CD4-positive, alpha-beta T cell treated with Interleukin-15 for 1 hour (primary cell): Measurements from ENCODE around the gene CHD9.

Source experiments
- DNase-seq: peaks from one replicate; pipeline ENCODE4 v3.0.0-alpha.2; 2020

CHD9 gene

DNA sequence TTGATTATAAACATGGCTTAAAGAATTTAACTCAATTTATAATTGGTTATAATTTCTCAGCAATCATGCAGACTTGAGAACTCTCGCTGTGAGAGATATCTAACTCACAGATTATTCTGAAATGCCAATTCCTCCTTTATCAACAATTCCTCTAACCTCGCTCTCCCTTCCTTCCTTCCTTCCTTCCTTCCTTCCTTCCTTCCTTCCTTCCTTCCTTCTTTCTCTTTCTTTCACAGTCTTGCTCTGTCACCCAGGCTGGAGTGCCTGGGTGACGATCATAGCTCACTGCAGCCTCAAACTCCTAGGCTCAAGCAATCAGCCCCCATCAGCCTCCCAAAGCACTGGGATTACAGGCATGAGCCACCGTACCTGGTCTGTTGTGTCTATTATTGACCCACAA, 42.4 kb downstream of the CHD9 start:
- DNase-seq, result no peak

DNA sequence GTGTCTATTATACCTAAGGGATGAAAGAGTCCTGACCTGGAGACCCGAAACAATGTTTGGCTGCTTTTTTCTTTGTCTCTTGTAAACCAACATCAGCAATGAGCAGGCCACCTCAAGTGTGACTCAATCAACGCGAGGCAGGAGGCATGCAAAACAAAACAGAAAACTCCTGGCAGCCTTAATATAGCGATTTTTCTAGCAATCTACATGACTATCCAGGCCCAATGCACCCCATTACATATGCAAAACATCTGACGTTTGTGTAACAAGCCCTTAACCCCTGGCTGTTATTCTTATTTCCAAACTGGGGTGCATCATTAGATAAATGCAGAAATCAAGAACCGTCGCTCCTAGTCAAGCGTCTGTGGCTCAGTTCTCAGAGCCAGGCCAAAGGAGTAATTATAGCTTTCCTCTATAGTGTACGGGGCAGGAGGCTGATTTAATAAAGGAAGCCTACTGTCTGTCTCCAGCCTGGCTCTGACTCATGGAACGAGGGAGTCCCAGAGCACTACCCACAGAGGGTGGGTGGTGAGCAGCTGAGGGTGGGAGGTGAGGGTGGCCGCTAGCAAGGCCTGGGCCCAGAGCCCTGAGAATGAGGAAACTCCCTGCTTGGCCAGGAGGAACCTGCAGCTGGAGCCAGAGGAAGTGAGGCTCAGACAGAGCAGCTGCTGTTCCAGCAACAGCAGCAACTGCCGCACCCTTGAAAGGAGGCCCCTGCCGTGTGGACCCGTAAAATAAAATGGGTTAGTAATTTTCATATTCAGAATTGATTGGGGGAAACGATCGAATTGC, 43.9 kb downstream of the CHD9 start:
- peak; percentile 78 for DNase-seq

DNA sequence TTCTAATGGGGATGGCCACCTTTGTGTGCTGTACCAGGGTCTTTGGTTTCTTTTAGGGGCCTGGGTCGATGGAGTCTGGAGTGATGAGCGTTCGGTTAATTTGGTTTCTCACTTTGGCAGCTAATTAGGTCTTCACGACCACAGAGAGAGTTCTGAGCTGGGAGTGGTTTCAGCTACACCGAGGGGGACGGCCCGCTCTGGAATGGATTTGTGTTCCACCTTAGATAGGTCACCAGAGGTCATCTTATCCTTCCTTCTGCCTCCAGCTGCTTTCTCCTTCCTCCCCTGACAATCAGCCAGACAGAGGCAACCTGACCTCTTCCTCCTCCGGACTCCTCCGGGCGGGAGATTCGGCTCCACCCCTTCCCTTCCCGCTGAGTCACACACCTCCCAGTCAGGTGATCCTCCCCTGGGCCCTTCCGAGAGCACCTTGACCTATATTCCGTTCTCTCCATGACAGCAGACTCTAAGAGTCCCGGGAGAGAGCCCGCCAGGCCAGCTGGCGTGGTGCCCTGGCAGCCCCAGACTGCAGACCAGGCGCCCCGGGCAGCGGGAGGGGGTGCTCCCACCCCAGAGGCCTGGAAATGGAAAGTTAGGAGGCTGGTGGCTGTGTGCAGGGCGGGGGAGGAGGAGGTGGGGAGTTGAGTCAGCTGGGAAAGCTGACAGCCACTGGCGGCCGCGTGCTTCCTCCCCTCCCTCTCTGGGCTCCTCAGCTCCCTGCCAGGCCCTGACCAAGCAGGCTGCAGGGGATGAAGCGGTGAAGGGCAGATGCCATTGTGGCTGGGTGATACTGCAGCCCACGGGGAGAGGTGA, 44.7 kb downstream of the CHD9 start:
- DNase-seq, result peak; percentile 58

DNA sequence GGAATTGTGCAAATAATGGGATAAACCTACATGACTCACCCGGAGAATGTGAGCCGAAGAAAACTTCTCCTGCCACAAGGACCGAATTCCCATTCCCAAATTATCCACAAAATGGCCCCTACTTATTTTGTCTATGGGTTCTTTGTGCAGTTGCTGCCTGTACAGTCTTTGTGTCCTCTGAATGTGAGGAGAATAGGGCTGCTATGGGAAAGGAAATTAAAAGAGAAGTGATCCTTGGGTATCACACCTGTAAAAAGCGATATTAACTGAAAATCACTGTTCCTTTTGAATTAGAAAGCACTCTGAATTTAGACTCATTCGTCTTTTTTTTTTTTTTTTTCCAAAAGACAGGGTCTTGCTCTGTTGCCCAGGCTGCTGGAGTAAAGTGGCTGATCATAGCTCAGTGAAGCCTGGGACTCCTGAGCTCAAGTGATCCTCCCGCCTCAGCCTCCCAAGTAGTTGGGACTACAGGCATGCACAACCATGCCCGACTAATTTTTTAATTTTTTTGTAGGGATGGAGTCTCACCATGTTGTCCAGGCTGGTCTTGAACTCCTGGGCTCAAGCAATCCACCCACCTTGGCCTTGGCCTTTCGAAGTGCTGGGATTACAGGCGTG, 45.4 kb downstream of the CHD9 start:
- no peak for DNase-seq

DNA sequence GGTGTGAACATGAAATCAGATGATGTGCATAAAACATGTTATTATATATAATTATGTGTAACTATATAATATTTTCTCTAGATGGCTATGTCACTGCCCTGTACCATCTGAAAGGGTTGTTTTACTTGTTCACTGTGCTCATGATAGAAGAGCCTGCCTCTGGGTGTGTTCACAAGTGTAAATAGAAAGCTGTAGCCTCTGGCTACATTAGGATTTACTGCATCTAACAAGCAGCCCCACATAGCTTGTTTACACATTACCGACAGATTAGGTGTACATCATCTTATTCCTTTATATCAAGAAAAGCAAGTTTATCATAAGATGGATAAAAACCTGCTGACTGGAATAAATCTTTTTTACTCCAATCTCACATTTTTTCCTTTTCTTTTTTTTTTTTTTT, 46.1 kb downstream of the CHD9 start:
- DNase-seq, result no peak

DNA sequence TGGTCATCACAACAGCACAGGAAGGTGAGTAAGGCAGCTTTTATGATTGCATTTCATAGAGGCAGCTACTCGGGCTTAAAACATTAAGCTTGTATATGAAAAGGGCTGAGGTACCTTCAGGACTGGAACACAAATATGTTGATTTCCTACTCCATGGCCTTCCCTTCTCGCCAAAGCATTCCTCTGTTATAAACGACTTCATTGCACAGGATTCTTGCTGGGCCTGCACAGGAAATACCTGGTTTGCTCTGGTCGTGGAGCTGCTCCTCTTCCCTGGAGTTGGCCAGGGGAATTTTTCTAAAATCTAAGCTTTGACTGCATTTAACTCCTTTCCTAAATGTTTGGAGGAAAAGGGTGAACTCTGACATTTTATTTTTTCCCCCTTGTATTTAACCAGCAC, 49.0 kb downstream of the CHD9 start:
- no peak for DNase-seq

DNA sequence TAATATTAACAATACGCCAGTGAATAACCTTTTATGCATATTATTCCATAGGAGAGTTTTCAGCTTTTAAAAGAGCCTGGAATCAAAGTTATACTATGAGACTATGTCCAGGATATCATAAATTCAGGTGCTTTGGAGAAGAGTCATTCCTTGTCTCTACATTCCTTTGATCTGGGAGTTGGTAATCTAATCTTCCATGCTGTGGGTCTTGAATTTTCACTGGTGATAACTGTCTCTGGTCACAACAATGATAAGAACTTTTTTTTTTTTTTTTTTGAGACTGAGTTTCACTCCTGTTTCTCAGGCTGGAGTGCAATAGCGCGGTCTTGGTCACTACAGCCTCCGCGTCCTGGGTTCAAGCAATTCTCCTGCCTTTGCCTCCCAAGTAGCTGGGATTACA, 50.8 kb downstream of the CHD9 start:
- DNase-seq, result no peak

DNA sequence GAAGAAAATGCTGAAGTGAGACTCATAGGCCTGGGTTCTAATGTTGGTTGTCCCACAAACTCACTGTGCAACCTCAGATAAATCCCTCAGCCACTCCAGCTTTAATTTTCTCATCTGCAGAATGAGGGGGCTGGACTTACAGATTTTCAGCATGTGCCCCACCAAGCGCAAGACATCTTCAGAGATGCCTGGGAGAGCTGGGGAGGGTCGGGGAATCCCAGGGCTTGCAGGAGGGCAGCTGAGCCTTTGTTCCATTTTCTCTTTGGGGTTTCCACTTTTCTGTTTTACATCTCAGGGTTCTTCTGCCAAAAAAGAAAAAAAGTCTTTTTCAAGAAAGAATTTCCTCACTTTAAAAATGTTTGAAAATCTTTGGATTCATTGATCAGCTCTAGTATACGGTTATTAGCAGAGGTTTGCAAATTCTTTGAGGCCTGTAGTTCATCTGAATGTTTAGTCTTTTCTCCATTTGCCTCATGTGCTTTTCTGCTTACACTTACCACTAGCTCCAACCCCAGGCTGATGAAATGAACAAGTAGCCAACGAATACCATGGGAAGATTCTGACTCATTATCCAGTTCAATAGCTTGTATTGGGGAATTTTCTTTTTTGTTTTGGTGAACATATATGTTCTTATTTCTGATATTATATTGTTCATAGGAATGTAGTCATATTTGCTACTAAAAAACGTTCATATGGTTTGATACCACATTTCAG, 56.4 kb downstream of the CHD9 start:
- no peak for DNase-seq

DNA sequence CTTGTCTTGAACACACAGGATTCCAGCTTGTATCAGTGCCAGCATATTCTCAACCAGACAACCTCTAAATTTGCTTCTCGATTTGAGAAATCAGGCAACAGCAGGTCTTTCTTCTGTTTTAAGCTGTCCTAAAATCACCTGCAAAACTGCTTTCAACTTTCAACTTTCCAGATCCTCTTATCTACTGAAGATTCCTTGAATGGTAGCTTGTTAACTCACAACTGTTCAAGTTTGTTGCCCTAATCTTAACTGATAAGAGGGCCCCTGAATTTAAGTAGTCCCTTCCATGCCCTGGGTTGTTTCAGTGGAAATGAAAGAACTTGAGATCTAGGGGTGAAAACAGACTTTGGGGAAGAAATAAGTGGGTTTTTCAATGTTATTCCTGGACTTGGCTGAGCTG, 57.2 kb downstream of the CHD9 start:
- DNase-seq, result no peak

DNA sequence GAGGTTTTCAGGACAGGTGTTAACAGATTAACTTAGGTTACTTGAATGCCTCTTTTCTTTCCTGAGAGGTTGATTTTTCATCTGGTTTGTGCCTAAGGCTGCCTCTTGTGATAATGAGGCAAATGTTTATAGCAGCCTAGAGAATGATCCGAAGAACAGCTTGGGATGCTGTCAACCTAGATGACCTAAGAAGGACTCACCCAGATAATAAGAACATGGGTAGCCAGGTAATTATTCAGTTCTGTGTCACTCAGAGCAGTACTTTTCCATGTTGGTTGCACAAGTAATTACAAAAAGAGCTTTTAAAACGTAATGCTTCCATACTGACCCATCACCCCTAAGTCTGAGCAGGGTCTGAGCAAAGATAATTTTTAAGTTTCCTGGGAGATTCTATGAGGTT, 60.3 kb downstream of the CHD9 start:
- no peak for DNase-seq

DNA sequence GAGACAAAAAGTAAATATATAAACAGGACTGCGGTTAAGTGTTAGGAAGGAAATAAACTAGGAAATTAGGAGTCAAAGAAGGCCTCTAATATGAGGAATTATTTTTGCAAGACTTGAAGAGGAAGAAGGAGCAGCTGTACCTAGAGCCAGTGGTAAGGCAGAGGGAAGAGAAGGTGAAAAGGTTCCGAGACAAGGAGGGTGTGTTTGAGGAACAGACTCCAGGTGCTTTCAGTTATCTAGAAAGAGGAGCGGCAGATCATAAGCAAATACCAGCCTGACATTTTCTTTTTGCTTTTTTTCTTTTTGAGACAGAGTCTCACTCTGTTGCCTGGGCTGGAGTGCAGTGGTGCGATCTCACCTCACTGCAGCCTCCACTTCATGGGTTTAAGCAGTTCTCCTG, 61.0 kb downstream of the CHD9 start:
- no peak for DNase-seq

DNA sequence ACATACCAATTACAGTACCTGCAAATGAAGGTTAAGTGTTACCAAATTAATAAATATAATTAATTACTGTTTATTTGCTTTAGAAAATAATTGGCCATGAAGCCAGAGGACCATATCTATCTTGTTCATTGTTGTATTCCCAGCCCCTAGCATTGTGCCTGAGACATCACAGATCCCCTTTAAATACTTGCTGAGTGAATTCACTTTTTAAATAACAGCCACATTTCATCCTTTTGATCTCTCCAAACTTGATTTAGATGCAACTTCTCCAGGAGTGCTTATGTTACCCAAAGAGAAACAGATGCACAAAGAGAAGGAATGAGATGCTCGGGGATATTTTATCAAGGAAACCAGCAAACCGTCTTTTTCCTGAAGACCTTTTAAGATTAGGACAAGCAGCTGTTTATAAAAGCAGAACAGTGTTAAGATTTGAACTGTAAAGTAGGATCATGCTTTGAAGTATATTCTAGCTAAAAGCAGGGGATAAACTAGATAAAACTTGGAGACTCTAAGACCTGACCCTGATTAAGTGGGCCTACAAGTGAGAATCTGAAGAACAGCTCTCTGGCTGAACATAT, 66.3 kb downstream of the CHD9 start:
- no peak for DNase-seq

DNA sequence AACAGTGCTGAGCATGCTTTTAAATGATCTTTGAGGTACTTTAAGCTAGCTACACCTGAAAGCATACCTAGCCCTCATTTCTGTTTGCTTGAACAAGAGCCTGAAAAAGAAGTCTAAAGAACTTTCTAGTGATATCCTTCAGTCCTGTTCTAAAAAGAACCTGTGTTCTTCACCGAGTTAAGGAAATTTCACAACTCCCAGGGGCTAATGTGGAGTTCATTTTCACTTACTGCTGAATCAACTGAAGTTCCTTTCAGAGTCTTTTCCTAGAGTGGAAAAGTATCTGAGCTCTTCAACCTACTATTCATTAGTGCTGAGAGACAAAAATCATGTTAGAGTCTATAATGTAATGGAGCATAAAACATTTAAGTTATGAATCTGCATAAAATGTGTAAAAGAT, 66.9 kb downstream of the CHD9 start:
- DNase-seq, result no peak

DNA sequence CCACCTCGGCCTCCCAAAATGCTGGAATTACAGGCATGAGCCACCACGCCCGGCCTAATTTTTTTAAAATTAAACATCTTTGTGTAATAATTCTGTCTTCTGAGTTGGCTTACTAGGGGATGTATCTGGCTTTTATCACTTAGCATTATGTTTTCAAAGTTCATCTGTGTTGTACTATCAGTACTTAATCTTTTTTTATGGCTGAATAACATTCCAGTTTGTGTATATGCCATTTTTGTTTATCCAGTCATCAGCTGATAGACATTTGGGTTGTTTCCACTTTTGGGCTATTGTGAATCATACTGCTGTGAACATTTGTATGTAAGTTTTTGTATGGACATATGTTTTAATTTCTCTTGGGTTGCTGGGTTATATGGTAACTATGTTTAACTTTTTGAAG, 69.0 kb downstream of the CHD9 start:
- DNase-seq, result no peak

DNA sequence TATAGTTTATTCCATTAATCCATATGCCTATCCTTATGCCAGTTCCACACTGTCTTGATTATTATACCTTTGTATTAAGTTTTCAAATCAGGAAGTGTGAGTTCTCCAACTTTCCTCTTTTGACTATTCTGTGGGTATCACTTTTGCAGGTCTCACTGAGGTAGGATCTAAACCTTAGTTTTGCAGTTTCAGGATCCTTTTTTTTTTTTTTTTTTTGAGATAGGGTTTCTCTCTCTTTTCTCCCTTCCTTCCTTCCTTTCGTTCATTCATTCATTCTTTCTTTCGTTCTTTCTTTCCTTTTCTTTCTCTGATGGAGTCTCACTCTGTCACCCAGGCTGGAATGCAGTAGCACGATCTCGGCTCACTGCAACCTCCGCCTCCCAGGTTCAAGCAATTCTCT, 71.6 kb downstream of the CHD9 start:
- DNase-seq, result no peak

DNA sequence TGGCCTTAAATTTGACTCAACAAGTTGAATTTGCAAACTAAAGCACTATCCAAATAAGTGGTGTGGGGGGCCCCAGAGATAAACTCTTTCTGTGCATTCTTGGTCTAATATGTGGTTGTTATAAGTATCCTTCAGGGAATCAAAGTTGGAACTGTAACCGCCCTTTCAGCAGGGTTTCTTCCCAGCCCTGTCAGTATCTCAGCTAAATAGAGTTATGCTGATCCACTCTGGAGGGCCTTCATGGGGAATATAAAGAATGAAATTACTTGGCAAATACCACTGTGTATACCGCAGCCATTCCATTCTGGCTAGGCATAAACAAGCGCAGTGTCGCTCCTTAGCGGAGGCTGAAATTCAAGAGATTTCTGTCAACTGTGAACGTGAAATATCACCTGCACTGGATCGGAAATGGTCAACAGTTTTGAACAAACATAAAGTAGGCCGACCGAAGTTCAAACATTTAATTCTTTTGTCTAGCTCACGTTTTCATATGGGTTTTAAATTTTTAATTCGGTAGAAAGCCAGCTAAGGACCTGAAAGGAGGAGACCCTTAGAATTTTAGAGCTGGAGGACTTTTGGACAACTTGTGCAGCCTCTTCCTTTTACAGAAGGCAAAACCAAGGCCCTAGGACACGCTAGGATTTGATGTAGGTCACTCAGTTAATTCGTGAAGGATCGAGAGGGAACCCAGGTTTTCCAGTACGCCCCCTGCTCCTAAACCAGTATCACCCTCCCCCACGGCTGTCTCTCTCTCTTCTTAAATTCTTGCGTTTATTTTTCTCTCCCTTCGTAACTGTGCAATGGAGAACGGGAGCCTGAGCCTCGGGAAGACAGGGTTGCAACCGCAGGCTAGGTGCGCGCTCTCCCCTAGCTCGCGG, 74.7 kb downstream of the CHD9 start:
- DNase-seq, result no peak

DNA sequence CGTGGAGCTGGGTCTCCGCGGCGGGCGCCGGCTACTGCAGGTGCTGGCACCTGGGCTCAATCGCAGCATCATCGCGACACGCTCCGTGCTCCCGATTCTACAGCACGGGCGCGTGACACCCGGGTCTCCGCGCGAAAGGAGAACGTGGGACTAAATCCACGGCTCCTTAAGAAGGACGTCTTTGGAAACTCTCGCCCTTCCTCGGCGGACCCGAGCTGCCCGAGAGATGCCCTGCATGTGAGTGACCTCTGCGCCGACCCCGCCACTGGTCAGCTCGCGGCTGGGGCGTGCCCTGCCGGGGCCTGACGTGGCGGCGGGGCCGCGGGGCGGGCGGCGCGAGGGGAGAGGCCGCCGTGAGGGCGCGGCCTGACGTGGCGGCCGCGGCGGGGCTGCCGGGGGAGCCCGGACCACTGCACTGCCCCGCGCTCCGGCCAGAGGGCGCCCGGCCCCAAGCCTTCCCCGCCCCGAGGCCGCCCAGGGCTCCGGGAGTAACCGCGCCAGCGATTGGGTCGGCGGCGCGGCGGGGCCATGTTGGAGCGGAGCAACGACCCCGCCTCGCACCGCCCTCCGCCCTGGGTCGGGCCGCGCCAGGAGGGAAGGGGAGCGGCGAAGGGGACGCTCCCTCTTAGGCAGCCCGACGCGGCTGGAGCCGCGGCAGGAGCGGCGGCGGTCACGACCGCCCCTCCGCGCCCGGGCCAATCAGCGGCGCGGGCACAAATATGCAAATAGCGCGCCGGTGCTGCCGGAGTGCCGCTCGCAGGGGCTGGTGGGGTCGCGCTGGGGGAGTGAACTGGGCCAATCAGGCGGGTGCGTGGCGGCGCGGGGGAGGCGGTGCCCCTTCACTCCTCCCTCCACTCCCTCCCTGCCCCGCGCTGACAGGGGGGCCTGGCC, 75.6 kb downstream of the CHD9 start:
- peak; percentile 95 for DNase-seq

DNA sequence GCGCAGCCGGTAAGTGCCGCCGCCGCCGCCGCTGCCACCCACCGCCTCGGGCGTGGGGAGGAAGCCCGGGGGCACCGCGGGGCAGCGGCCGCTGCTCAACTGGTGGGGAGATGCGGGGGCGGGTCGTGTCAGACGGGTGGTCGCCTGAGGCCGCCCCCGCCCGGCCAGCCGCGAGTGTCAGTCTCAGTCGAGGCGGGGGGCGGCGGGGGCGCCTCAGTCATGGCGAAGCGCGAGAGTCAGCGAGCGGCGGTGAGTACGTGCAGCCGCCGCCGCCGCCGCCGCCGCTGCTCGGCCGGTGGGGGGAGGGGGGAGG, 76.2 kb downstream of the CHD9 start:
- DNase-seq, result peak; percentile 20

DNA sequence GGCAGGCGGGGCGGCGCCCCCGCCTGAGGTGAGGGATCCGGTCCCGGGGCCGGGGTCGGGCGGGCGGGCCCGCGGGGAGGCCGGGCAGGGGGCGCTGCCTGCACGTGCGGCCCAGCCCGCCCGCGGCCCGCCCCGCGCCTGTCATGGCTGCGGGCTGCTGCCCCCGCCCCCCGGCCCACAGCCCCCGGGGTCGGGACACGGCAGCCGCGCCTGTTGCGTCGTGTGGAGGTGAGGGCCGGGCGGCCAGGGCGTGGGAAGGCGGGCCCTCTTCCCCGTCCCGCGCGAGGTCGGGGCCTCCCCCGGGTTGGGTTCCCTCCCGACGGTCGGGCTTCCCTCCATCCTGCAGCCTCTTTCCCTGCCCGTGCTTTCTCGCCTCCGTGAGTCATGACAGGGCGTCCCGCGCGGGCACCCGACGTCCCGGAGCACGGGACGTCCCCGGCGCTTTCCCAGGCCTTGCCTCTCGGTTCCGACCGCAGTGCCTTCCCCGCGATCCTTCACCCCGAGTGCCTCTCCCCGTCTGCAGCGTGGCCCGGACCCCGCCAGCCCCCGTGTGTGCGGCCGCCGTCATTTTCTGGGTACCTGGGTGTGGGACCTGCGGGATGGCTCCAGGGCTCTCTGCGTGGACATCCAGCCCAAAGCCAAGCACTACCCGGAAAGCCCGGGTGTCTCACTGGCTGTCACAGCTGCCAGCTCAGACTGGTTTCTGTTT, 76.7 kb downstream of the CHD9 start:
- peak; percentile 49 for DNase-seq

DNA sequence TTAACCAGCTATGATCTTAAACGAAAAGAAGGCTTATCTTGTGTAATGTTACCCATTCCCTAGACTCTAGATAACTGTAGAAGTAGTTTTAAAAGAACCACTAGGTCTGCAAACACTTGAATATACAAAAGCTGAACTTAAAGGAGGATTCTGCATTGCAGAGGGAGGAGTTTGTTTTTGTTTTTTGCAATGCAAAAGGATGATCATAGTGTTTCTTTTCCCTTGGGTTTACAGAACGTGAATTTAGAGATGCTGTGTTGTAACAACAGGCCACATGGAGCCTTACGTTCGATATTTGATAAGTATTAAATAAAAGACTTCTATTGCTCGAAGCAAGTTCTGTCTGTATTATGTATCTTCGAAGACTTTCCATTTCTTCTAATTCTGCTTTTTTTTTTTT, 77.6 kb downstream of the CHD9 start:
- DNase-seq, result no peak
